ENCODE results near the gene FAM193B.

GRCh38 chr5:177496727-177497291 is 57.6 kb downstream of the FAM193B start:
- no peak for TF ChIP-seq ZNF274 (IDR thresholded peaks at IDR 0.05; ENCODE audit: low read depth, low read length)
- no peak for TF ChIP-seq YY1 (IDR thresholded peaks at IDR 0.05; ENCODE audit: insufficient read depth, insufficient read length)
- no peak for TF ChIP-seq SUZ12 (IDR thresholded peaks at IDR 0.05; ENCODE audit: extremely low read depth, insufficient read depth, insufficient read length)

Data from NT2/D1 (cell line).